Esophagus muscularis mucosa (tissue), 4 donors: ENCODE data around the gene KIAA1191. TPM values are rescaled to one million over a fixed set of nuclear protein-coding genes. Genes with fewer than 3 reads are reported as not detected.
A peak's percentile ranks its signal among the peaks of the same experiment; 100 is the strongest.

Experiments
- DNase-seq: peaks from one replicate; pipeline ENCODE4 v3.0.0-alpha.2; 2017; ENCODE audit errors: extremely low spot score
- H3K27ac ChIP-seq, 4 donors: fragments of 200-600 bp; sonication (generic); replicated peaks in 1 of 4; 1 replicate in 3 of 4; 2 replicates in 1 of 4; pipeline ENCODE4 v1.5.1; 2016 to 2019; ENCODE audit warnings: mild to moderate bottlenecking in 1 of 4
- H3K27me3 ChIP-seq, 4 donors: fragments of 200-600 bp; sonication (generic); one replicate each; pipeline versions ENCODE4 v1.5.1 to v1.6.0; 2016 to 2019
- H3K36me3 ChIP-seq, 4 donors: fragments of 200-600 bp; sonication (generic); one replicate each; pipeline ENCODE4 v1.5.1; 2016 to 2019
- H3K4me1 ChIP-seq, 4 donors: fragments of 200-600 bp; sonication (generic); one replicate each; pipeline ENCODE4 v1.5.1; 2016 to 2019
- H3K4me3 ChIP-seq, 4 donors: fragments of 200-600 bp; sonication (generic); 1 replicate in 2 of 4; 2 replicates in 2 of 4; pipeline ENCODE4 v1.5.1; 2016 to 2019; ENCODE audit warnings: mild to moderate bottlenecking in 4 of 4, moderate library complexity in 1 of 4
- H3K9me3 ChIP-seq, 4 donors: fragments of 200-600 bp; sonication (generic); 1 replicate in 3 of 4; 2 replicates in 1 of 4; pipeline ENCODE4 v1.5.1; 2016 to 2019
- CTCF ChIP-seq, 3 experiments: fragments of 200-600 bp in 2 of 3; fragments of 450-650 bp in 1 of 3; sonication (generic) in 2 of 3; IDR thresholded peaks; one replicate each; pipeline ENCODE4 v1.5.1; 2017 to 2019; ENCODE audit warnings: antibody characterized with exemption in 3 of 3, mild to moderate bottlenecking in 2 of 3, moderate library complexity in 1 of 3
- EP300 ChIP-seq: sonication (generic); formaldehyde crosslinking; IDR thresholded peaks from one replicate; pipeline ENCODE4 v1.6.1; 2017; ENCODE audit warnings: antibody characterized with exemption
- POLR2A ChIP-seq: fragments of 450-650 bp; IDR thresholded peaks from one replicate; pipeline ENCODE4 v1.6.1; 2017; ENCODE audit warnings: antibody characterized with exemption, moderate library complexity, mild to moderate bottlenecking, low read depth
- POLR2AphosphoS5 ChIP-seq, 2 donors: sonication (generic); formaldehyde crosslinking; IDR thresholded peaks; one replicate each; pipeline ENCODE4 v1.6.1; 2017; ENCODE audit warnings: antibody characterized with exemption in 2 of 2
- WGBS: methylation state at CpG from one replicate; pipeline ENCODE4 v1.1.5; 2018; 5-methylcytosine and 5-hydroxymethylcytosine counted together
- intact Hi-C: fragments of 100-400 bp; cut with DNase I; formaldehyde crosslinking; loops from one replicate; pipeline ENCODE4 v1.15.1; 2023
- total RNA-seq, 4 donors: library from RNA; depleted of rRNA; stranded (reverse); fragments of >200 nt; gene quantifications; one replicate each; pipeline versions ENCODE4 v1.1.0 to v1.2.1, GENCODE V29; 2016

Gene KIAA1191
- total RNA-seq, 4 donors from 2014 or later: 115 to 157 (median 139) TPM

DNA sequence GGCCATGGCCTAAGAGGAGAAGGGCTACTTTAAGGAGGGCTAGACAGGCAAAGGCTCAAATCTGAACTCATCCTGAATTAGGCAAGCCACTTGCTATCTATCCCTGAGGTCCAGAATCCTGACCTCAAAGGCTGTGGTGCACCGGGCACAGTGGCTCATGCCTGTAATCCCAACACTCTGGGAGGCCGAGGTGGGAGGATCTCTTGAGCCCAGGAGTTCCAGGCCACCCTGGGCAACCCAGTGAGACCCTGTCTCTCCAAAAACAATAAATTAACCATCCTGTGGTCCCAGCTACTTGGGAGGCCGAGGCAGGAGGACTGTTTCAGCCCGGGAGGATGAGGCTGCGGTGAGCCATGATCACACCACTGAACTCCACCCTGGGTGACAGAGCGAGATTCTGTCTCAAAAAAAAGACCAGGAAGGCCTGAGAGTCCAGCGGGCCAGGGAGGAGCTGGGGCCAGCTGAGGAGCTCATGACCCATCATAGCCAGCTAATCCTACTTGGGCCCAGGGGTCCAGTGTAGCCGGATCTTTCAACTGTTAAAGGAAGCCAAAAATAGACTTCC lies 22.9 kb upstream of the KIAA1191 start:
- H3K27ac ChIP-seq: no peak overlapping the region
- 88% methylated on average over 8 of the region's 8 CpGs for WGBS
- no peak for DNase-seq
- peaks cover 21 to 47% (median 43%) of the 10 kb centered on the region in 4 donors for H3K36me3 ChIP-seq
- no peak overlapping the region for H3K4me3 ChIP-seq
- TF ChIP-seq CTCF (IDR thresholded peaks at IDR 0.05) (no peak), POLR2A (no peak), POLR2AphosphoS5 (IDR thresholded peaks at IDR 0.05) (no peak), EP300 (no peak)
- H3K4me1 ChIP-seq: peaks cover 29 to 46% (median 41%) of the 10 kb centered on the region in 4 donors
- intact Hi-C loops: no loop called here
- no peaks in the 10 kb centered on the region for H3K9me3 ChIP-seq
- H3K27me3 ChIP-seq: no peaks in the 10 kb centered on the region

DNA sequence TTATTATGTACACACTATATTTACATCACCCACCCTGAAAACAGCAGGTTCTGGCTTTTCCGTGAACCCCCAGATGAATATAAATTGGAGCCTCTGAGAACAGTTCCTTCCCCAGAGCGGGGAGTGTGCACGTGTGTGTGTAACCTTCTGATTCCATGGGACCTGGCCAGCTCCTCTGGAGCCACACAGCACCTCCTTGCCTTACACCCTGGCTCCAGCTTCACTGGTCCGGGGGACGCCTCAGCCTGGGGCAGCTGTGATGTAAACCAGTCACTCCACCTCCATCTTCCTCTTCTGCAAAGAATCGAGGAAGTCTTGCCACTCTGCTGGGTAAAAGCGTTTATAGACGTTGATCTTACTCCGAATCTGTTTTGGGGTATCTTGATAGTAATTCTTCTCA lies 22.4 kb upstream of the KIAA1191 start:
- intact Hi-C loops: no loop called here

DNA sequence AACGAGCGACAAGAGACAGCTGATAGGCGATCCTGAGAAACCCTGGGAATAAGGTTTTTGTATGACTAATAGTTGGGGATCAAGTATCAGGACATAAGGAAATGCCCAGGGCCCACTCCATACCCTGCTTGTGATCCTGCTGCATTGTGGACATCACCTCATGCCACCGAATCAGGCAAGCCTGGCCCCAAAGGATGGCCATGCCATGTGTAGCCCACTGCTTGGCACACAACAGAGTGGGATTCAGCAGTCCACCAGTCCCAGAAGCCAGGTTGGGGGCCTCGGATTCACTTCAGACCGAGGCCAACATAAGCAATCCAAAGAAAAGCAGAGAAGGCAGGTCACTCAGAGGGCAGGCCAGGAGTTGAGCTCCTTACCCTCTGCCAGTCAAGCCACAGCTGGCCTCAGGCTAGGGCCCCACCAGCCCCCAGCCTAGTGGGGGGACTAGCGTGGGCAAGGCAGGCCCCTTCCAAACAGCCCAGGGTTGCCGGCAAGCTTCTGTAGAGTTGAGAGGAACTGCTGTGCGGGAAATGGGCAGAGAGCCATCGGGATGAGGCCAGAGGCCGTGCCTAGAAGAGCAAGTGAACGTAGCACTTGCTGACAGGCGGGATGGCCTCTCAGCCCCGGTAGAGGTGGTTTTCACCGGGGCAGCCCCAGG lies 21.8 kb upstream of the KIAA1191 start:
- H3K36me3 ChIP-seq: peaks cover 21 to 47% (median 45%) of the 10 kb centered on the region in 4 donors
- H3K27me3 ChIP-seq: no peaks in the 10 kb centered on the region
- no peaks in the 10 kb centered on the region for H3K9me3 ChIP-seq
- H3K27ac ChIP-seq: no peak overlapping the region
- no peak for DNase-seq
- no peak overlapping the region for H3K4me3 ChIP-seq
- intact Hi-C loops: no loop called here
- TF ChIP-seq POLR2AphosphoS5 (IDR thresholded peaks at IDR 0.05) (no peak), EP300 (no peak), POLR2A (no peak), CTCF (IDR thresholded peaks at IDR 0.05) (no peak)
- H3K4me1 ChIP-seq: peaks cover 28 to 44% (median 39%) of the 10 kb centered on the region in 4 donors
- 89% methylated on average over 15 of the region's 15 CpGs for WGBS

More for the DNA sequence above, 22.4 kb upstream of the KIAA1191 start:
- Histone ChIP-seq H3K27me3 (no peaks in the 10 kb centered on the region), H3K4me3 (no peak overlapping the region), H3K9me3 (no peaks in the 10 kb centered on the region), H3K27ac (no peak overlapping the region), H3K4me1 (peaks cover 28 to 44% (median 39%) of the 10 kb centered on the region in 4 donors), H3K36me3 (peaks cover 21 to 47% (median 45%) of the 10 kb centered on the region in 4 donors)
- 88% methylated on average over 9 of the region's 9 CpGs for WGBS
- TF ChIP-seq POLR2AphosphoS5 (IDR thresholded peaks at IDR 0.05) (no peak), EP300 (no peak), POLR2A (no peak), CTCF (IDR thresholded peaks at IDR 0.05) (no peak)
- DNase-seq: no peak

DNA sequence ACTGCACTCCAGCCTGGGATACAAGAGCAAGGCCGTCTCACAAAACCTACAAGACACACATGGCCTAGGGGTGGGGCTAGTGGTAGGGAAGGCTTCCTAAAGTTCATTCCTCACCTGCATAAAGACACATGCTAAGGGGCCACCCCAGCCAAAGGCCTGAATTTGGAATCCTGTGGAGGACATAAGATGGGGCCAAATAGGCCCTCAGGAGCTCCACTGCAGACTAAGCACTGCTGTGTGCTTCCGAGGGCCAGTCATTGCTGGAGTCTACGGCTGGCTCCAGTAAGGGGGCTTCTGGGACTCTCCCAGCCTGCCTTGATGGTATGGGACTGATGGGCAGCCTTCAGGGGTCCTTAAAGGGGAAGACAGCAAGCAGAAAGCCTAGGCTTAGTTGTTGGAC lies 21.2 kb upstream of the KIAA1191 start:
- Histone ChIP-seq H3K9me3 (no peaks in the 10 kb centered on the region), H3K27ac (peak overlapping the region in 3 of 4 donors; percentile 78 to 79 (median 79)), H3K4me1 (peaks cover 26 to 40% (median 35%) of the 10 kb centered on the region in 4 donors), H3K4me3 (no peak overlapping the region), H3K27me3 (no peaks in the 10 kb centered on the region), H3K36me3 (peaks cover 21 to 47% (median 45%) of the 10 kb centered on the region in 4 donors)
- 75% methylated on average over 3 of the region's 3 CpGs for WGBS
- intact Hi-C loops: no loop called here
- TF ChIP-seq POLR2A (no peak), CTCF (IDR thresholded peaks at IDR 0.05) (no peak), POLR2AphosphoS5 (IDR thresholded peaks at IDR 0.05) (no peak), EP300 (no peak)
- DNase-seq: no peak
